ENCODE results near the gene LAMA2. TPM values are rescaled to one million over a fixed set of nuclear protein-coding genes. Genes with fewer than 3 reads are reported as not detected.

LAMA2 gene
- total RNA-seq, 2 donors from 2014 or later: 91.5 to 139 TPM

DNA sequence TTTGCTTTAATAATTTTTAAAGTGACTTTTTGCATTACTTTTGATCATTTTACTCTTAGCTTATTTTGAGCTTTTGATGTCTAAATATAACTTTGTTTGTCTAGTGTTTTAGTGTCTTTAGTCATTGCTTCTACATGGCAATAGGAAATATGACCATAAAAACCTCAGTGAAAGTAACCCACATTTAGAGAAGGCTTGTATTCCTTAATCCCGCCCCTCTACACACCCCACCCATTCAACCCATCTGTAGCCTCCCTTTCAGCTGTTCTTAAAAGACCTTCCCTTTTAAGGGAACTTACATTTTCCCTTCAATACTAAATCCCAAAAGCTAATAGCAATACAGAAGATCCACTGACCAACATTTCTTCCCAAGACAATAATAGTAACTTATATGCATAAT, 225.4 kb downstream of the LAMA2 start:
- DNase-seq (ENCODE audit: low spot score): no peak
- intact Hi-C loops (cut with DNase I): no loop called here

GRCh38 chr6:129110690-129111343, 227.9 kb downstream of the LAMA2 start:
- intact Hi-C loops (cut with DNase I): no loop called here
- no peak for DNase-seq (ENCODE audit: low spot score)

GRCh38 chr6:129111346-129111745, 228.4 kb downstream of the LAMA2 start:
- intact Hi-C loops (cut with DNase I): no loop called here
- no peak for DNase-seq (ENCODE audit: low spot score)

GRCh38 chr6:129111853-129112252, 228.9 kb downstream of the LAMA2 start:
- DNase-seq (ENCODE audit: low spot score): no peak

GRCh38 chr6:129112591-129112990, 229.7 kb downstream of the LAMA2 start:
- intact Hi-C loops (cut with DNase I): no loop called here
- DNase-seq (ENCODE audit: low spot score): no peak

More at GRCh38 chr6:129111853-129112252, 228.9 kb downstream of the LAMA2 start:
- intact Hi-C loops (cut with DNase I): no loop called here

DNA sequence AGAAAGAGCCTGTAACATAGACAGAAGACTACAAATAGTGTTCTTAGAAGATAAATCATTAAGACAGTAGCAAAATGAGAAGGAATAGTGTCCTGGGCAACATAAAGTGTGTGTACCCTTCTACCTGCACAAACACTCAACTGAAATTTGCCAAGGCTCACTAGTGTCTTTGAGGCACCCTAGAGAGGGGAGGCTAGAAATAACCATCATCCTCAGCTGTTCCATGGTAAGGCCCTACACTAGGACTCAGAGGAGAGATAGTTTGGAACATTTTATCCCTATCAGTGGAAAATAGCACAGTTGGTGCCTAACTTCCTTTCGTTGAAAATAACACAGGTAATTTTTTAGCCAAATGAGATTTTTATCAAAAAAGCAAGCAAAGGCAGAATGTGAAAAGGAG, 230.7 kb downstream of the LAMA2 start:
- intact Hi-C loops (cut with DNase I): no loop called here
- no peak for DNase-seq (ENCODE audit: low spot score)

DNA sequence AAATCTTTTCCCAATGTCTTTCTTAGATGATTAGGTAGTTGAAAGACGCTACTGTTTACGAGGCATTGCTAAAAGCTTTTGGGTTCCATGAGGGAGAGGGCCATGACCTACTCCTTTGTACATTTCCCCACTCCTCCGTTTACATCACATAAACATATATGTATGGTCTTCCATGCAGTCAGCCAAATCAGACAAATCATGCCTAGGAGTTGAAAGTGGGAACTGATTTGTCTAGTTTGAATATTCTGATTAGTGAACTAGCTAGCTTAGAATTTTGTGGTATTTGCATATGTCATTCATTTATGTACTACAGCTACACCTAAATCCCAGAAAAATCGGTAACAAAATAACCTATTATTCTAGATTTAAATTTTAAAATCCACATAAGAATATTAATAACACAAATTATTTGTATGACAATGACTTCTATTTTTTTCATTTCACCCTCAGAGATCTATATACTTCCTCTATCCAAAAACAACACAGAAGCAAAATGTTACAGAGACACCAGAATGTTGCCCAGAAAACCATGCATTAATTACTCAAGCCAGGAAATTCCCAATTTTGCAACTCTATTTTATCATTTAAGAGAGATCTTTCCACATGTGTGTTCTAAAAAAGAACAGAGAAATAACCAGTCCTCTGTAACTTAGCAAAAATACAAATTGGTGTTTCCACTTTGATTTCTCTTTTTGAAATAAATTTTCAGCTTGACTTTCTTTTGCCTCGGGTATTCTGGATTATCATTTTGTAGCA, 231.9 kb downstream of the LAMA2 start:
- no peak for DNase-seq (ENCODE audit: low spot score)
- intact Hi-C loops (cut with DNase I): no loop called here

DNA sequence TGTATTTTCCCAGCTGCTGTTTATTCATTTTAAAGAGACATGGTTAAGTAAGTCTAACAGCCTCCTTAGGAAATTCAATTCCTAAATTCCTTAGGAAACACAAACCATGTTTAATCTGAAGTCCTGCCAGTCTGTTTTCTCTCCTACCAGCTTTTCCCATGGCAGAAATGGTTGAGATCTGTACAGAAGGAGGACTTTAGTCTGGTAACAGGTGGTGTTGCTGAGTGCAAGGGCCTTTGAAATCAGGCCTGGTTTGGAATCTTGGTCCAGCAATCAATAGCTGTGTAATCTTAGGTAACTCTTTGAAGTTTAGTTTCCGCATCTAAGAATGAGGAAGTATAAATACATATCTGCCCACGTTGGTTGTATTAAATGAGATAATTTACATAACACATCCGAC, 232.5 kb downstream of the LAMA2 start:
- DNase-seq (ENCODE audit: low spot score): no peak

GRCh38 chr6:129117355-129117754, 234.4 kb downstream of the LAMA2 start:
- no peak for DNase-seq (ENCODE audit: low spot score)
- intact Hi-C loops (cut with DNase I): no loop called here

More for the DNA sequence above, 232.5 kb downstream of the LAMA2 start:
- intact Hi-C loops (cut with DNase I): no loop called here

DNA sequence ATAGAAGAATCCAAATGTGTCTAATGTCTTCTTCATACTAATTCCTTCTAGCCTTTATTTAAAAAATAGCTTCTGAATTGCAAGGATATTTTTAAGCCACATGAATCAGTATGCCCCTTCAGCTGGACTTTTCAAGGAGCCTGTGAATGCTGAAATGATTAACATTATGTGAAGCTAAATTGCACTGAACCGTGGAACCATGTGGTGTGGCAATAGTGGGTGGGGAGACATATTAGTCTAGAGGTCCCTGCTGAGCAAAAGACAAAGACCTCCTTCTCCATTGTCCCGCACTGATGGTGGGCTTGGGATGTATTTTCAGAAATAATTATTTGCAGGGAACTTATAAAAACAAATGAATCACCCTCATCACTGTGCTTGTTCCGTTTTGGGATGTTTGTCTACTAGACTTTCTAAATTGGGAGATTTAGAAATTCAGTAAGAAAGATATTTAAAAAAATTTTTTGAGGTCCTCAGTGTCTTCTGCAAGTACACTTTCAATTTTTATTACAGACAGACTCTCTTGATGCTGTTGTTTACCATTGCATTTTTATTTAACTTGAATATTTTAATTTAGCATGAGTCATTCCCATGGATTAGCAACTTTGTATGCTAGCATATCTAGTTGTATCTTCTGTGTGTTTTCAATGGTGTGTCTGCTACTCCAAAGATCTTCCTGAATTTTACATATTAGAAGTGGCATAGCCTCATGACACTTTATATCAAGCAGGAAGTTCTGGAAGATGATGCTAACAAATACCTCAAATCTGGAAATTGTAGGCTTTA, 238.1 kb downstream of the LAMA2 start:
- no peak for DNase-seq (ENCODE audit: low spot score)
- intact Hi-C loops (cut with DNase I): no loop called here

- DNase-seq (ENCODE audit: low spot score): no peak
- intact Hi-C loops (cut with DNase I): no loop called here
Observed at GRCh38 chr6:129124347-129124746, 241.4 kb downstream of the LAMA2 start.

DNA sequence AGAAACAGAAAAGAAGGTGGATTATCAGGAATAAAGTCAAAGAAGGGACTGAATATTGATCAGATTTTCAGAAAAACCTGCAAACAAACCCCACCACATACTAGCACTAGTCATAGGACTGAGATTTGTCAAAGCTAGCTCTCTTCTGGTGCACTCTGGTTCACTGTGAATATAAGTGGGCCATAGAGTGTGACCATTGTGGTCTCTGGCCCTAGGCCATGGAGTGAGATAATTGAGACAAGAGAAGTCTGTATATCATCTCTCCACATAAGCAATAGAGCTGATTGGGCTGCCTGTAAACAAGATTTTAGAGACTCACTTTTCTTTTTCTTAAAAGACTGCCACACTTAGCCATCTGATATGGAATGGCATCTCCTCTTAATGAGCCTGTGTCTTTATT, 247.2 kb downstream of the LAMA2 start:
- intact Hi-C loops (cut with DNase I): no loop called here
- DNase-seq (ENCODE audit: low spot score): no peak

DNA sequence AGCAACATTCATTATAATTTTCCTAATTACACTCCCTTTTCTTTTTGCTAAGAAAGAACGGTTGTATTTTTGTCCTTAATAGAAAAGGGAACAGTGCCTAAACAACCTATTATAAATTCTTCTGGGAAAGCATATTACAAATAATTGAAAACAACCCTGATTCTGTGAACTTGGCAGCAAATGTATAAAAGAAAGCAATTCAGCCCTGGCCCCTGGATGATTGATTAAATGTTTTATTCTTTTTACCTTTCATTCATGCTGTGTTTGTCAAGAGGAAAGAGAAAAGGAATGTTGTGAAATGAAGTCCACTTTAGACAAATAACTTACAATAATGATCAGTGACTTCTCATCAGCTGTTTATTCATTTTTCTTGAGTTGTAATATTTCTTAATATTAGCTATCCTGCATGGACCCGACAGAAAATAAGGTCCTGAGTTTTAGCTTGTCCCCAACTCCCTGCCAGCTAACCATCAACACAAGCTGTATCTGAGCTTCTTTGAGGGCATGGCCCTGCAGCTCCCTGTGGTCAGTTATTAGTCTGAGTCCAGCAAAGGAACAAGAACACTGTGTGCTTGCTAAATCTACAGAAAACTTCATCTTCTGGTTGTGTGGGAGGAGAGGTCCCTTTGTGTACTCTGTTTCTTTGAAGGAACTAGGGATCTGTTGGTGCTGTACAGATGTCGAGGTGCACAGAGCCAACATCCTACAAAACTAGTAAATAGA, 248.2 kb downstream of the LAMA2 start:
- DNase-seq (ENCODE audit: low spot score): no peak
- intact Hi-C loops (cut with DNase I): no loop called here

- intact Hi-C loops (cut with DNase I): no loop called here
- no peak for DNase-seq (ENCODE audit: low spot score)
Observed at GRCh38 chr6:129133770-129134192, 250.8 kb downstream of the LAMA2 start.

- intact Hi-C loops (cut with DNase I): no loop called here
- DNase-seq (ENCODE audit: low spot score): no peak
Observed at GRCh38 chr6:129134535-129134934, 251.6 kb downstream of the LAMA2 start.

DNA sequence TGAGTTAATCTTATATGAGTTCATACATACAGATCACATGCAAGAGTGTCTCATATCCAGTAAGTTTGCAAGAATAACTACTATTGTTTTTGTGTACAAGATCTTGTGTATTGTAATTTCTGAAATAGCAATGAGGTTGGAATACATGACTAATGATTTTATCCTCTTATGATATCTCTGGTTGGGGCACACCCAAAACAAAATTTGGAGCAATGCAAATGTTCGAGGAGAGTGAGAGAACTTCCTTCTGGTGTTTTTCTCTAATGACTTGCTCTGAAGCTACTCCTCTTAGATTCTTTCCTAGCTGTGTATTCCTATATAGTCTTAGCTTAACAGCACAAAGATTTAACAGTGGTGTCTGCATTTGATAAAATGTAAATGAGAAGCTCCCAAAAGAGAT, 252.5 kb downstream of the LAMA2 start:
- no peak for DNase-seq (ENCODE audit: low spot score)
- intact Hi-C loops (cut with DNase I): no loop called here

DNA sequence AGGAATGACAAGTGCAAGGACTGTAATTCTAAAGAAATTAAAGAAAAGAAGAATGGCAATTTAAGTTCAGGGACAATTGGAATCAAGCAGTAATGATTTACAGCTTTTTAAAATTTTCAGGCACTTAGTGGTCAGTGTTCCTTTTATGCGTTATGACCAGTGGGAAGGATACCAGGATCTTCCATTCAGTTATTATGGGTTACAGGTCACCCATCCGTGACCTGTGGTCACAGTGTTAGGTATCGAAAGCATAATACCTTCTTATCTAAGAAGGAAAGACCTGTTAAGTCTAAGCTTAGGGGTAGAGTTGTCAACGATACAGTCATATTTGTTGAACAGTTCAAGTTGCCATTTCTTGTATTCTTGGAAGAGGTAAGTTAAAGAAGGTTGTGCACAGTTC, 253.8 kb downstream of the LAMA2 start:
- no peak for DNase-seq (ENCODE audit: low spot score)
- intact Hi-C loops (cut with DNase I): no loop called here

- no peak for DNase-seq (ENCODE audit: low spot score)
- intact Hi-C loops (cut with DNase I): no loop called here
Observed at GRCh38 chr6:129138739-129139405, 255.9 kb downstream of the LAMA2 start.

DNA sequence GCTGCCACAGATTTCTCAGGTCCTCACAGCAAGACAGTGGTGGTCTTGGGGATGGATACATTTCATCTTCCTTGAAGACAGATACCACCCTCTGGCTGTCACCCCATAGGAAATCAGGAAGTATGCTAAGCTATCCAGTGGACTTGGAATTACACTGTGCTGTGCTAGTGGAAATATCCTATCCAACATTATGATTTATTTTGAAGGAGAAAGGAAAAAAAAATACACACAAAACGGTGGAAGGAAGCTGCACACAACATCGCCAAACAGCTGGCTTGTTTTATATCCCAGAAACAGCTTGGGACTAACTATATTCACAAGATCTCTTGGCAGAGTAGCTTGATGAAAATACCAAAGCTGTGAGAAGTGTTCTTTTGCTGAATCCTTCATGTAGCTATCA, 257.6 kb downstream of the LAMA2 start:
- intact Hi-C loops (cut with DNase I): no loop called here

More for the DNA sequence above, 257.6 kb downstream of the LAMA2 start:
- DNase-seq (ENCODE audit: low spot score): no peak

Measured in posterior vena cava (tissue), 2 donors.